ENCODE results near the gene CXCR6. TPM values are rescaled to one million over a fixed set of nuclear protein-coding genes. Genes with fewer than 3 reads are reported as not detected.

The CXCR6 gene
- total RNA-seq, result not detected

DNA sequence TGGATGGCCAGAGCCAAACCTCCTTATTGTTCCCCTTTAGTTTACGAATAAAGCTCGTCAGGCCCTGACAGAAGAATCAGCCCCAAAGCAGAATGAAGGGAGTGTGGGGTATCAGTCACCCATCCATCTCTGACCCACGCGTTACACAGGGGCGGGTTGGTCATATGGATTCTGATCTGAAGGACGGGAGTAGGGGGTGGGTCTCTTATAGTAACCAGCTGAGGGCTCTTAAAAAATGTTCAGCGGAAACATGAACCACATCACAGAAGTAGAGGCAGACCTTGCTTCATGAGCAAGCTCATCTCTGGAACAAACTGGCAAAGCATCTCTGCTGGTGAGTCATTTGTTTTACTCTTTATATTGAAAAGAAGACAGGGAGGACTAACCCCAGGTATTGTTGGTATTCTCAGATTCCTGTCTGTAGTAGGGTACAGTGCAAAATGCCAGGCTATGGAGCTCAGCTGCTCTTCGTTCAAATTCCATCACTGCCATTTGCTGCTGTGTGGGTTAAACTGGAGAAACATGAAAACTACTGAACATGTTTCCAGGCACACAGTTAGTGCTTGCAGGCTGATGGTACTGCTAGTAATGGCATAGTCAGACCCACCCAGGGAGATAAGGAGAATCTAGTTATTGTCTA, at the start of gene CXCR6:
Gene CXCR6 (plus strand): TSS at position 258 of the 640 bp plus-strand sequence. CDS start 3,018 bp downstream, outside the sequence.

DNA sequence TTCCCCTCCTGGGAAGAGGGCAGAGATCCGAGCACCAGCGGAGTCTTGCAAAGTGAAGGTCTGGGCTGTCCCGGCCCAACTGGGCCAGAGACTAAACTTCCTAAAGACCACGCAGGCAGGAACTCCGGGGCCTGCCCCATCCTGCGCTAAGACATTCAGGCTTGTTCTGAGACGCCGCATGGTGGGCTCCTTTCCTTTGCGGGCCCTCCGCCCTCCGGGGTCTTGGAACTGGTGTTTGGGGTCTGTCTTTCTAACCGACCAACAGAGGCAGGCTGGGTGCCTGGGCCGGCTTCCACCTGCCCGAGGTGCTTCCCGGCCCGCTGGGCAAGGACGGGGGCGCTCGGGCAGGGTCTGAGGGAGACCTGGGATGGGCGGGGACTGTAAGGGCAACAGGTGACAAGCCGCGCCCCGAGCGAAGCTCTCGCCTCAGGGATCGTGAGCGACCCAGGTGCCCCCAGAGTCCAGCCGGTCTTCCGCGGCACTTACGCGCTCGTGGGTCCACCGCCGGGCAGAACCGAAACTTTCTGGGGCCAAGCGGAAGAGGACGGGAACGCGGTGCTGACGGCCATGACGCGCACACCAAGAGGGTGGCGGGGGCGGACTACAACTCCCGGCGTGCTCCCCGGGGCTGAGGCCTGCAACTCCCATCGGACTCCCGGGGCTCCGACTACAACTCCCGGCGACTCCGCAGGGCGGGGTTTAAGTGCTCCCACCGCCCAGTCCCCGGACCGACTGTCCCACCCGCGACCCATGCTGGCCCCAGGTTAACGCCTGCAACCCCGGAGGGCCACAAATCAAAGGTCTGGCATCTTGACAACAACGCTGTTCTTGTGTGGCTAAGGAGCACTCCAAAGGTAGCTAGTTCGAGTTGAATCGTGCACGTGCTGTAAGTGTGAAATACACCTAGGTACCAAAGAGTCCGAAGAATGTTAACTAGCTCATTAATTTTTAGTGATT, 52.2 kb downstream of the CXCR6 start, which contains the start of gene FYCO1:
Gene FYCO1 (minus strand): TSS at position 589 of the 957 bp plus-strand sequence. CDS start 10,914 bp downstream, outside the sequence.

Small RNAs within 50 kb of the gene (small RNA-seq; reads per million reads assigned to genes)
- gene RF00019, result not detected

Other genes with a start within 250 kb of the CXCR6 start
- 5.1 TPM for gene SLC6A20, start 146.9 kb upstream of the CXCR6 start, total RNA-seq
- 31.1 TPM for gene LZTFL1, start 101.3 kb upstream of the CXCR6 start, total RNA-seq
- not detected for gene CCR9, start 56.9 kb upstream of the CXCR6 start, total RNA-seq
- 3.2 TPM for gene FYCO1, start 52.4 kb downstream of the CXCR6 start, total RNA-seq
- gene XCR1, start 84.0 kb downstream of the CXCR6 start, total RNA-seq, result not detected